Activated T-cell treated with anti-CD3 and anti-CD28 coated beads, Interleukin-2, amount 50 U/mL, for 1 hour (primary cell): ENCODE data around the gene ACOT7.

ENCODE experiments used
- DNase-seq: peaks from one replicate; pipeline ENCODE4 v3.0.0-alpha.2; 2020

Gene ACOT7

DNA sequence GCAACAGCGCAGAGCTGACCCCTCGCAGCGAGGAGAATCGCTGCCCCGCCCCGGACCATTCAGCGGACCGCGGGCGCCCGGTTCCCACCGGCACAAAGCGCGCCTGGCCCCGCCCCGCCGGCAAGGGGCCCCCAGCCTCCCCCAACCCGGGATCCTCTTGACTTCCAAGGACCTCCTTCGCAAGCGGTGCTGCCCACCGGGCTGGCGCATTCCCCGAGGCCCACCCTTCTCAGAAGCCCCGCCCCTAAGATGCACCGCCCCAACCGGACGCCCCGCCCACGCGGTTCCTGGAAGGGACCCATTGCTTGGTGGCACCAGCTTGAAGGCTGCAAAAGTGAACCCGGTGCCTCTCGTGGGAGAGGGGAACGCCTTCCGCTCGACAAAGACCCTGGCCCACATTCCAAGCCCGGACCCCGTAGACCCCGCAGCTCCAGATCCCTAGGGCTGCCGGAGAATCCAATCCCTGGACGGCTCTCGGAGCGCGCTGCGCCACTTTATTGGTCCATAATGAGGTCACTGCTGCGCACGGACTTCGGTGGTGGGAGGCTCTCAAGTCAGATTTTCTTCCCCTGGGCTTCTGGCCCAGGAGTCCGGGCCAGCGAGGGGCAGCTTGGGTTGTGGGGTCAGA lies 147.6 kb downstream of the ACOT7 start:
- DNase-seq = peak; percentile 54

DNA sequence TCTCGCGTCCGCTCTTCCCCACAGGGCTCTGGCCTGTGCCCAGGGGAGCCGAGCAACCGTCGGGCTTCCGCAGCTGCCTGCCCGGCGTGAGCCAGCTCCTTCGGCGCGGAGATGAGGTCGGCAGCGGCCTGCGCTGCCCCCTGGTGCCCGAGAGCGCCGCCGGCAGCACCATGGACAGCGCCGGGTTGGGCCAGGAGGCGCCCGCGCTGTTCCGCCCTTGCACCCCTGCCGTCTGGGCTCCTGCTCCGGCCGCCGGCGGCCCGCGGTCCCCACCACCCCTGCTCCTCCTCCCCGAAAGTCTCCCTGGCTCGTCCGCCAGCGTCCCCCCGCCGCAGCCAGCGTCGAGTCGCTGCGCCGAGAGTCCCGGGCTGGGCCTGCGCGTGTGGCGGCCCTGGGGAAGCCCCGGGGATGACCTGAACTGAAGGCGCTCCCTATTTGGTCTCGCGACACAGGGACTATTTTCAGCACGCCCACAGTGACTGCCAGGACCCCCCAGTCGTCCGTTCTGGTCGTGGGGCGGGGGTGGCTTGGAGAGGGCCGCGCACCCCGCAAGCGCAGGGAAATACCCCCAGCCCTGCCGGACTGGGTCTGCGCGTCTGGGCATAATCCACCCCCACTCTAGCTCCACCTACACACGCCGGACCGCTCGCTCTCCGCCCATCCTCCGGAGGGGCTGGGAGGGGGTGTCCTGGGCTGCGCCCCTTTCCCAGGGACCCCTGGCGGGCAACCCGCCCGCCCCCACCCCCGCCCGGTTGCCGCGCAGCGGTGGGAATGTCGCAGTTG lies 148.3 kb downstream of the ACOT7 start:
- peak; percentile 83 for DNase-seq

DNA sequence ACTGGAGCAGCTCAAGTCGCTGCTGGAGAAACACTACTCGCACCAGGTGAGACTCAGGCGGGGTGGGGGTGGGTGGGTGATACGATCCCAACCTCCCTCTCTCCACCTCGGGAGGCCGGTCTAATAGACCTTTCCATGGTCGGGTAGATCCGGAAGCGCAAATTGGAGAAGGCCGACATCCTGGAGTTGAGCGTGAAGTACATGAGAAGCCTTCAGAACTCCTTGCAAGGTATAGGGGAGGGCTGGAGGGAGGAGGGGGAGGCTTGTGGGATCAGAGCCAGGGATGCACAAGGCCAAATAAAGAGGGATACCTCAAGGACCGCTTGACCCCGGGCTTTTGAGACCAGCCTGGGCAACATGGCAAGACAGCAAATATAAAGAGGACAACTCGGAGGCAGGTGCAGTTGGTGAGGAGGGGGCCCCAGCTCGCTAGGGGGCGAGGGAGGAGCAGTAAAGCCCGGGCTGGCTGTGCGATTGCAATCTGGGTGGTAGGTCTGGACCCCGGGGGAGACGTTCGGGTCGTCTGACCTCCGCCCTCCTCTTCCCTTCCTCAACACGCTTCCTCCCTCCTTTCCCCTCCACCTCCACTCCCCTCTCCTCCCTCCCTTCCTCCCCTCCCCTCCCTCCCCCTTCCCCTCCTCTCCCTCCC lies 149.0 kb downstream of the ACOT7 start:
- DNase-seq = no peak

DNA sequence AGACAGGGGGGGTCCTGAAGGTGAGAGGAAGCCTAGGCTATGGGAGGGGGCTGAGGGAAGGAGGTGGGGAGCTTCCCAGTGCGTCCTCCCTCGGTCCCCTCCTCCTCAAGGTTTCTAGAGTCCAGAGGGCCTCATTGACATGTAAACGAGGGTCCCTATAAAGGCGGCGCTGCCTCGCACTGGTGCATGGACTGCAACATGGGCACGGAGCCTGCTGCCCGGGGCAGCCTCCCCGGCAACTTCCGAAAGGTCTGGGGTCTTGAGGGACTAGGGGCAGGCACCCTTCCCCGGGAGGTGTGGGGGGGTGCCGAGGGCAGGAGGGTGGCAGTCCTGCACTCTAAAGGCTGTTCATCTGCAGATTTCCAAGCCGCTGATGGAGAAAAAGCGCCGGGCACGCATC lies 149.6 kb downstream of the ACOT7 start, which contains the start of gene HES3:
Gene HES3, plus strand, starts transcription at position 187 of the 400 bp plus-strand sequence. Its CDS starts 187 bp downstream, at position 374.
- no peak for DNase-seq

DNA sequence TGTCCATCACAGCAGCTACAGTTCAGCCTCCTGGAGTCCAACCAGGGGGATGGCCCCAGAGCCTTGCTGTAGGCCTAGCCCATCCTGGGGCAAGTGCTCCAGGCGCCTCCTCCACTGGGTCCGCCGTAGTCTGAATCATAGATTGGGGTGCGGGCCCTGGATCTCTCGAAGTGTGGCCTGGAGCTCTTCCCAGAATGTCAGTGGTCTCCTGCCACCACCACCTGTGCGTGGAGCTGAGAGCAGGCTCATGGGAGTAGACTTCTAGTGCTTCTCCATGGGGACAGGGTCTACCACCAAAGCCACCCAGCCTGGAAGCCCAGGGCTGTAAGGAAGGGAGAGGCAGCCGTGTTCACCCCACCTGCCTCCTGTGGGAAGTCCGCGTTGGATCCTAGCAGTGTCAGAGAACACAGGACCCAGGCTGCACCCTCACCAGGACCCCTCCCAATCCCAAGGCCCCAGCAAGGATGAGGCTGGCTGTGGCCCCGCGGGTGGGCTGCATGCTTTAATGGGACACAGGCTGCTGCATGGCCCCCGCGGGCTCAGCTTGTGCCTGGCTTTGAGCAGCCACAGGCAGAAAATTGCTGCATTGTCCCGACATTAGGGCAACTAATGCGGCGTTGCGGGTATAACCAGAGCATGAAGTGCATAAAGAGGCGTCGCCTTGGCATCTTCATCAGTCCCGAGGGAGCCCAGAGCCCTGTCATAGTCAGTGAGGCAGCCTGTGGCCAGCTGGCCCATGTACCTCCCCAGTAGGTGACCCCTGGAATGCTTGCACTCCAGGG lies 150.3 kb downstream of the ACOT7 start:
- DNase-seq = no peak

DNA sequence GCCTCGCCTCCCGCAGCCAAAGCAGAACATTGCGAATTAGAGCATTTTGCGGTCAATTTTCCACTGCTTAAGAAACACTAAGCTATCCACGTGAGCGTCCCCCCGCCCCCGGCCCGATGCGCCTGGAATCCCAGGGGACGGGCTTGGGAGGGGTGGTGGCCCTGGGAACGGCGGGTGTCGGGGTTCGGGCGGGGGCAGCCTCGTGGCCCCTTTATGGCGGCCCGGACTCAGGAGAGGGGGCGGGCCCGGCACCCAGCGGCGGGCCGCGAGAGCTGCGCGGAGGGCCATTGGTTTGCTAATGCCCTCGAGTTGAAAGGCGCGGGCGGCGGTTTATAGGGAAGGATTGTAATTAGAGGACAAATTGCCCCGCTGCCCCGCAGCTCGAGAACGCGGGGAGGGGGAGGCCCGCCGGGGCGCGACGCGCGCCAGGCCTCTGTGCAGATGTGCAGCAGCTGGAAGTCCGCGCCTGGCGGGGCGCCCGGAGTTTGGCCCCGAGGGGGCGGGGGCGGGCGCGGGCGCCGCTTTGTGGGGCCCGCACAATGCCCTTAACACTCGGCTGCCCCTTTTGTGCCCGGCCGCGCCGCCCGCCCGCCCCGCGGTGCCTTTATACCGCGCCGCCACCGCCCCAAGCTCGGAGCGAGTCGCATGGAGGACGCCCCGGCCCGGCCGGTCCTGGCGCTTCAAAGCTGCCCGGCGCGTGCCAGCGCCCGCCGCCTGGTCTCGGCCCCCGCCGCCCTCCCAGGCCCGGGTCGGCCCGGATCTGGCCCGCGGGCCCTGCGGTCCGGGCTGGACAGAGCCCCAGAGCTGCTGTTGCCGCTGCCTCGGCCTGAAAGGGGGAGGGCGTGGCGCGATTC lies 151.5 kb downstream of the ACOT7 start:
- DNase-seq = no peak

DNA sequence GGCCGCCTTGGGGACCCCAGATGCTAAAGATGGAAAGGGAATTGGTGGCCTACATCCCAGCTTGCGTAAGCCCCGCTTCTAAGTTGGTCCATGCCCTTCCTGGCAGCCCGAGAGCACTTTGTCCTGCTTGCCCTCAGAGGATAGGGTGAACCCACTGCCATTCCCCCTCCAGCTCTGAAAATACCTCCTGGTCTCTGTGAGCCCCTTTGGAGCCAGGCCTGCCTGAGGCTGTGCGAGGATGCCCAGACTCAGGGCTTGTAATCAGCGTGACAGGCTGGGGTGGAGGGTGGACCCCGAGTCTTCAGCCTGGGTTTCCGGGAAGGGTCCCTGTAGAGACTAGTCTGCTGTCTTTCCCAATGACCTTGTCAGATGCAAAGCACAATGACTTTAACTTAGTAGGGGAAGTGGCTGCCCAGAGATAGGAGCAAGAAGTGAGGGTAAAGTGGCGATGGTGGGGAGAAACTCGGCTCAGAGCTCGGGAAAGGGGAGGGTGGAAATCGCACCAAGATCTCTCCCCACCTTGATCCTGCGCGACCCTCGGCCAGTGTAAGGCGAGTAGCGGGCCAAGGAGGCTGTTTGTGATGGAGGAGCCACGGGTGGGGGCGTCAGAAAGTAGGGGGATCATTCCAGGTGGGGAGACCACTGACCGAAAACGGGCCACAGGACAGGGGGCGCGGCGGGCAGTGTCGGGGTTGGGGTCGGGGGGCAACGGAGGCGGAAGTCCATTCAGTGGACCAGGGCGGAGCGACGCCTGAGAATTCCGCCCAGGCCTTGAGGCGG lies 152.3 kb downstream of the ACOT7 start:
- no peak for DNase-seq

DNA sequence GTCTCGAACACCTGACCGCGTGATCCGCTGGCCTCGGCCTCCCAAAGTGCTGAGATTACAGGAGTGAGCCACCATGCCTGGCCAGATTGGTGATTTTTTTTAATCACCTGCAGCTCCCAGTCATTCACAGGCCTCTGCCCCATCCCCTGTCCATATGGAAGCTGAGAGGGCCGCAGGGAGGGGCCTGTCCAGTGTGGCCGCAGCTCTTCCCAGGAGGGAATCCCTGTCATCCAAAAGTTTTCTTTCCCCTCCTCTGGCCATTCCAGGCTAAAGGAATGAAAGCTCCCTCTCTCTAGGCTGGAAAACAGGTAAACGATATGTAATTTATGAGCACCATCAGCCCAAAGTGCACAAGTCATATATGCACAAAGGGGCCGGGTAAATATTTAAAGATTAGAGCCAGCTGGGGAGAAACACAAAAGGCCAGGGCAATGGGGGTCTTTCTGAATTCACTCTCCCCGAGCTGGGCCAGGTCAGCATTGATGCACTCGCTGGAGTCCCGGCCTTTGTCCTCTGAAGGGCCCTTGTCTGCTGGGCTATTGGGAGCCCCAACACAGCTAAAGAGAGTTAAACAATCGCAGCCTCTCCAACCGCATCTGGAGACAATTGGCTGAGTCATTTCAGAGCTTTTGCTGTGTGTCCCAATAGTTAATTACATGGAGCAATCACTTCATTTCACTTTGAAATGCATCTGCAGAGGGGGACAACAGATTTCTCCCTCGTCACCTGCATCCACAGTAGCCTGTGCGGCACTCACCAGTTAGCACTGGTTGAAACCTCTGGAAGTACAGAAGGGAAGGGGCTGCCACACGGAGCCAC lies 153.4 kb downstream of the ACOT7 start:
- no peak for DNase-seq

DNA sequence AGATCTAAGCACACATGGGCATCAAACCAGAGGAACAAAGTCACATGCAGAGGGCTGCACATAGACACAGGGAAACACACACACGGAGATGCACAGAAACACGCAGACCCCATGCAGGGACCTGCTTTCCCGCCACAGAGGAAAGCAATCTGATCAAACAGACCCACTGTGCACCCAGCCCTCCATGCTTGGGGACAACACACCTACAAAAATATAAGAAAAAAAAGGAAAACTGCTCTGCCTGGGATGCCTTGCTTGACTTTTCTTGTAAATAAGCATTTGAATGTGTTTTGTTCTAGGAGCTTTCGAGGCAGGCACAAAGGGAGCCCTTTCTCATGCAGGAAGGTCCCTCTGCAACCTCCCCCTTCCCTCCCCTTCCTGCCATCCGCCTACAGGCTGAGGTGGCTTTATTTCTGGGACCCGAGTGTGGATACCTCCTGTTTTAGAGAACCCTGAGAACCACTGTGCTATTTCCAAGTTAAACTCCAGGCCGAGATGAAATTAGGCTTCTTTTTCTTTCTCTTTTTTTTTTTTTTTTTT lies 154.3 kb downstream of the ACOT7 start:
- no peak for DNase-seq

DNA sequence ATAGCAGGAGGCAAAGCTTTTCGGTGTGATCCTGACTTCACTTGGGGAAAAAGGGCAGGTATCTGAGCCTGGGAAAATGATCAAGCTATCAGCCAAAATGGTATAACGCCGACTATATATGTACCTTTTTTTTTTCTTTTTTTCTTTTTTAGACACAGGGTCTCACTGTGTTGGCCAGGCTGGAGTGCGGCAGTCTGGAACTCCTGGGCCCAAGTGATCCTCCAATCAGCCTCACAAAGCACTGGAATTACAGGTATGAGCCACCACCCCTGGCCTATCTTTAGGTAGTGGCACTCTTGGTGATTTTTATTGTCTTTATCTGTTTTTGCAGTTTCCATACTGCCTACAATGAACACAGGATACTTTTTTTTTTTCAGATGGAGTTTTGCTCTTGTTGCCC lies 156.5 kb downstream of the ACOT7 start:
- DNase-seq = no peak

DNA sequence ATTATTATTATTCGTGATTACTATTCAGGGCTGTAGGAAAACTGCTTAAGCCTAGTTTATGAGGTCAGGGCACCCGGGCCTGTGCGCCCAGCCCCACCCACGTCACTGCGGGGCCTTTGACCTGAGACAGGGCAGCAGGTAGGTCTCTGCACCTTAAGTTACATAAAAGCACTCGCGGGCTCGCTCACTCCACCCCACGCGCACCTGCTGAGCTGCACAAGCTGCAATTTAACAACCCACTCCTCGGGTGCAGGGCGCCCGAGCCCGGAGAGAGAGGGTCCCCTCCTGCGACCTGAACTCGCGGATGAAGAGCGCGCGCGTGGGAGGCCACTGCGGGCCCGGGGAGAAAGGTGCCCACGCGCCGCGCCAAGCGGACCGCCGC lies 158.3 kb downstream of the ACOT7 start:
- DNase-seq = no peak

DNA sequence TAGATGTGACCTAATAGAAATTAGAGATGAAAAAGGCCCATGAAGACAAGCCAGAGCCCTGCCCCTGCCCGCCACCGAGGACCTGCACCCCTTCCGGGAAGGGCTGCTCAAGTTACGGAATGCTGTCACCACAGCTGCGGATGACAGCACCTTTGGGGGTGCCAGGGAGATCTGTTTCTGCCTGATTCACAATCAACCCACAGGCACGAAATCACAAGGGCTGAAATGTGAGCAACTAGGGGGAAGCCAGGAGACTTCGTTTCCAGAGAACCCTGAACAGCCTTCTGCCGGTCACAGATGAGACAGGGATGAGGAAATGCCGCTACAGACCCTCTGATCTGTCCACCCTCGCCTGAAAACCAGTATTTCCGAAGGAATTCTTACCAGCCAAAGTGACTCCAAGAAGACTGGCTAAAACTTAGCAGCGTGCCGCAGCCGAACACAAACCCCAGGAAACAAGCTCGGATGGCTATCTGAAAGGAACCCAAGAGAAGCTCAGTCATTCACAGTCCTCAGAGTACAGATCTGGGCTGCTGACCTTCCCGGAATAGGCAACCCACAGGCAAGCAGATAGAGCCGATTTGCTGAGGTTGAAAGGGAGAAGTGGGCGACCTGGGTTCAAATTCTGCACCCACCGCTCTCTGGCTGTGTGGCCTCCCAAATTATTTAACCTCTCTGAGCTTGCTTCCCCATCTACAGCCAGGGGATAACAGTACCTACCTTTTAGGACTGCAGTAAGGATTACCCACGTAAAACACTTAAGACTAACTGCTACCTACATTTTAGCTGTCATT lies 158.9 kb downstream of the ACOT7 start:
- no peak for DNase-seq

DNA sequence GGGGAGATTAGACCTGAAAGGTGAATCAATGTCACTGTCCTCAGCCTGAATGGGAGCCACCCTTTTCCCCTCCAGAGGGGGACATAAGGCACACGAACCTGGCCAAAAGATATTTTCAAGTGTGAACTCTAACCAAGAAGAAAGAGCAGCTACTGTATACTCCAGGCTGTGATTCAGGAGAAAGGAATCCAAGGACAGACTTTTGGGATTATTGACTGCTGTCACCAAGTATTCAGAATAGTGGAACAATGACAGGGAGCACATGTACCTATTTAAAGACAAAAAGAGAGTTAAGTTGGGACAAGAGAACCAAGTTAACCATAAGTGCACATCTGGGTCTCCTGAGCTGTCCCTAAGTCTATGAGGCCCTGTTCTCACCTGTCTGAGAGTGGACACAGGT lies 160.2 kb downstream of the ACOT7 start:
- DNase-seq = no peak

DNA sequence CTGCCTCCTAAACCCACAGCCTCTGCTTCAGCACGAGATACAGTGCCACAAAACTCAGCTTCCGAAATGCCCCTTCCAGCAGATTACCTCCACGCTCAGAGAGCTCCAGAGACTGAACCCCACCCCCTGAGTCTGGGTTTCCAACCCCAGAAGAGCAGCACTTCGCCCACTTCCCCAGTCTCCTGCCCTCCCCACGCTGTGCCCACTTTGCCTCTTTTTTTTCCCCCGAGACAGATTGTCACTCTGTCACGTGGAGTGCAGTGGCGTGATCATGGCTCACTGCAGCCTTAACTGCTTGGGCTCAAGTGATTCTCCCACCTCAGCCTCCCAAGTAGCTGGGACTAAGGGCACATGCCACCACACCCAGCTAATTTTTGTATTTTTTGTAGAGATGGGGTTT lies 167.9 kb downstream of the ACOT7 start:
- DNase-seq = no peak

DNA sequence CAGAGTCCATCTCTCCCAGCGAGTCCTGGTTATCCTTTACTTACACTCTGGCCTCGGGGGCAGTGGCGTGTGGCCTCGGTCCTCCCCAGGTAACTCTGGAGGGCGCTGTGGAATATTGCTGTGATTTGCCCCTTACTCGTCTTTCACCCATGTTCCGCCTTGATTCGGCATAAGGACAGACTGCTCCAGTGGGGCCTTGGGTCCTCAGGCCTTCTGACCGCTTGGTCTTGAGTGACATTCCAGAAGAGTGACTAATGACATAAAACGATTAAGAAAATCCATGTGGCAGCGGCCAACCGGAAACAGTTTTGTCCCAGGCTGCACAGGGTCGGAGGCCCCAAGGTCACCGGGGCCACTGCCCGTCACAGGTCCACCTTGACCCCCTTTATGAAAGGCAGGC lies 168.8 kb downstream of the ACOT7 start:
- DNase-seq = no peak

DNA sequence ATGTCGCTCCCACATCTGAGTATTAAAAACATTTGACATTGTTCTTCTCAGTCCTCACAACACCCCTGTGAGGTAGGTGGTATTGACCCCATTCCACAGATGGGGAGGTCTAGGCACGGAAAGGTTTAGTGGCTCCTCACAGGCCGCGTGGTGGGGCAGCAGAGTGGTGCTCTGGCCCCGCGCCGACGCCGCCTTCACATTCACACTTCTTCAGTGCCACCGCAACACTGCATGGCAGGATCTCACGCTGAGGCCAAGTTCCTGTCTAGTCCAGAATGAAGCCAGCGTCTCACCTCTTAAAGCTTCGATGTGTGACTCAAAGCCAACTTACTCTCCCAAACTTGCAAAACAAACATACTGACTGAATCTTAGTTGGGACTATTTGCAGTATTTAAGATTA lies 169.9 kb downstream of the ACOT7 start:
- no peak for DNase-seq

DNA sequence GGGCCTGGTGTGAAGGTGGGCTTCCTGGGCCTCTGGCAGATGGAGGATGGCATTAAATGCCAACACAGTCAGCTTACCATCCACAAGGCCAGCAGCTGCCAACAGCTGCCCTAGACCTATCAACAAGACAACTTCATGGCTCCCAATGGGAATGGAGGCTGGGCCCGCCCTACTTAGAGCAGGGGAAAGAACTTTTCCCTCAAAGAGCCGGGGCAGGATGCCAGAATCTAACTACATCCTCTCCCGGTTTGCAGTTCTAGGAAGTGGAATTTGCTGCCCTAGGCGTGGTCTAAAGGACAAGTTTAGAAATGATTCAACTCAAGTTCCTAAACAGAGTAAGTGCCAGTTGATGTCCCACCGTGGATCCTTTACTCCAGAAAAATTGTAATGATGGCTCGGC lies 170.9 kb downstream of the ACOT7 start:
- no peak for DNase-seq

DNA sequence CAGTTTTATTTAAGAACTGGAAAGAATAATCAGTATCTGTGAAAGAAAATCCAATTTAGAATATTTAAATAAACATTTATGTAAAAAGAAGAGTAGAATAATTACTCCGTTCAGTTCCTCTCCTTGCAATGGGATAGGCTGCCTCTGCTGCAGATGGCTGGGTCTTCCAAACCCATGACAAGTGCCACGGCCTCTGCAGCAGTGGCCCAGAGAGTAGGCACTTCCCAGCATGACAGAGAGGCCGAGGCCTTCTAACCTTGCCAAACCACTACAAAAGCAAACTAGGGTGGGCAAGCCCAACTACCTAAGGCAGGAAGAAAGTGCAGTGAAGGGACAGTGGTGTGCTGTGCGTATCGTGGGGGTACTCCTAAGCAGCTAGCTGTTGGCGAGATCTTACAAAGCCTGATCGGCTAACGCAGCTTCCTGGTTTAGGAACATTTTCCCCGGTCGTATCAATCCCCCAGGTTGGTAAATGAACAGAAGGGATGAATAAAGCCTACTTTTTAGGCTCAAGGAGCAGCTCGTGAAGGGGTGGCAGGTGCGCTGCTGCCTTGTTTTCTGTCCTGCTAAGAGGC lies 172.3 kb downstream of the ACOT7 start:
- DNase-seq = no peak

DNA sequence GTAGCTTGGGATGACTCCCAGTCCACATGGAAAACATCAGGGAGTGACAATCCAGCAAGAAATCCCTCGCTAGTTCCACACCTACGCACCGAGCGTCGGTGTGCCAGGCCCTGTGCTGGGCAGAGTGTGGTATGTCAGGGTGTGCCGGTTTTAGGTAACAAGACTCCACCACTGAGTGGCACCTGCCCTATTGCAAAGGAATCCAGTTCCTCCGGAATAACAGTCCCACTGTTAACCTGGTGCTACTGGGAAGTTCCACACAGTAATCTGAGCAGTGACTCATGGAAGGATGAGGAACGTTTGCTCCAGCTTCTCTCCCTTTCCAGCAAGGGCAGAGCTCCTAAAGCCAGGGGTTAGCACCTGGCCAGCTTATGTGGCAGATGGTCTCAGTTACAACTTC lies 173.3 kb downstream of the ACOT7 start:
- no peak for DNase-seq
